ENCODE data around the gene RBPJ.

RBPJ gene

GRCh38 chr4:26337612-26338011 lies 16.8 kb downstream of the RBPJ start:
- DNase-seq (ENCODE audit: low read depth) = no peak
- TF ChIP-seq CTCF (conservative IDR thresholded peaks at IDR 0.05; ENCODE audit: low read length) = no peak

GRCh38 chr4:26342328-26343037 lies 21.7 kb downstream of the RBPJ start:
- no peak for TF ChIP-seq CTCF (conservative IDR thresholded peaks at IDR 0.05; ENCODE audit: low read length)
- peak; percentile 88 for DNase-seq (ENCODE audit: low read depth)
- no peak overlapping the region for H3K4me3 ChIP-seq (ENCODE audit: low read length)

More at GRCh38 chr4:26337612-26338011, 16.8 kb downstream of the RBPJ start:
- no peak overlapping the region for H3K4me3 ChIP-seq (ENCODE audit: low read length)

DNA sequence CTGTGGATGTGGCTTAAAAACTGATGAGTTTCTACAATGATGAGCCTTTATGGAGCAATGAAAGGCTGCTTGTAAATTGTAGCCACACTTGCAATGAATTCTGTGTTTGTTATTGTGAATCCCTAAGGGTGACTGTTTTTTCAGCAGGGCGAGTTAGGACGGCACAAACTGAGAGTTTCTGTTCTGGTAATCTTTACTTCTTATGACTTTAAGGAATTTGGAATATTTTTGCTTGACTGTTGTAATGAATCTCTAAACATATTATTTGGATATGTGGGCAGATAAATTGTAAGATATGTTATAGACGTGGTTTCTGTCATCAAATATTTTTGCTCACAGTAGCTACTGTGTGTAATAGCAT lies 22.2 kb downstream of the RBPJ start:
- DNase-seq (ENCODE audit: low read depth) = peak; percentile 76
- no peak overlapping the region for H3K4me3 ChIP-seq (ENCODE audit: low read length)
- TF ChIP-seq CTCF (conservative IDR thresholded peaks at IDR 0.05; ENCODE audit: low read length) = no peak

- no peak overlapping the region for H3K4me3 ChIP-seq (ENCODE audit: low read length)
- no peak for TF ChIP-seq CTCF (conservative IDR thresholded peaks at IDR 0.05; ENCODE audit: low read length)
- no peak for DNase-seq (ENCODE audit: low read depth)
Observed at GRCh38 chr4:26344901-26345564, 24.2 kb downstream of the RBPJ start.

DNA sequence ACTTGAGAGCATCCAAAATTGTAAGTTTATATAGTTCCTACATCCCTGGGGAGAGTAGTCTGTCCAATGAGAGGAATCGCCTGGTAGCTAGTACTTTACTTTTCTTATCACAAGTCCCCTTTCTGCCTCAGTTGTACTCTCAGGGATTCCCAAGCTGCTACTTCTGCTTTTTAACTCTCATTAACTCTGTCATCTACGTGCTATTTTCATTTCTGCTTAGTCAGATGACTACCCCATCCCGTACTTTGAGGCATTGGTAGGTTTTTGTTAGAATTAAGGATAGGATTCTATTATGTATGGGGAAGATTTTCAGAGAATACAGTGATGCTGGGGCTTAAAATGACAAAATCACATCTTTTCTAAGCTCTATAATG lies 24.7 kb downstream of the RBPJ start:
- DNase-seq (ENCODE audit: low read depth) = no peak
- H3K4me3 ChIP-seq (ENCODE audit: low read length) = no peak overlapping the region
- no peak for TF ChIP-seq CTCF (conservative IDR thresholded peaks at IDR 0.05; ENCODE audit: low read length)

DNA sequence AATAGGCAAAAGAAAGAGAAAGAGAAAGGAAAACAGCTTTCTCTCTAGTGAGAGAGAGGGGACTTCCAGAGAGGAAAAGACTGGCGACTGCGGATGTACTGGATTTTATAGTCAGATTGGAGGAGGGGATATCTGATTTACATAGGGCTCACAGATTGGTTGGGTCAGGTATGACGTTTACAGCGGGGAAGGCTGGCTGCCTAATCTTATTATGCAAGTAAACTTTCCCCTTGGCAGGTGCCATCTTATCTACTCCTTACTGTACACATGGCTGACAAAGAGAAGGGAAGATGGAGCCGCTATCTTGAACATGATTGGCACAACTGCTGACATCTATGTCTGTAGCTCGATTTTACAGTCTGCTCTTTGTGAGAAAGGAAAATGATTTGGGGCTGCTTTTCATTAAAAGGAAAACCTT lies 25.4 kb downstream of the RBPJ start:
- TF ChIP-seq CTCF (conservative IDR thresholded peaks at IDR 0.05; ENCODE audit: low read length) = no peak
- no peak overlapping the region; the same call in 1 of the 2 replicates for H3K4me3 ChIP-seq (ENCODE audit: low read length)
- peak; percentile 41 for DNase-seq (ENCODE audit: low read depth)

DNA sequence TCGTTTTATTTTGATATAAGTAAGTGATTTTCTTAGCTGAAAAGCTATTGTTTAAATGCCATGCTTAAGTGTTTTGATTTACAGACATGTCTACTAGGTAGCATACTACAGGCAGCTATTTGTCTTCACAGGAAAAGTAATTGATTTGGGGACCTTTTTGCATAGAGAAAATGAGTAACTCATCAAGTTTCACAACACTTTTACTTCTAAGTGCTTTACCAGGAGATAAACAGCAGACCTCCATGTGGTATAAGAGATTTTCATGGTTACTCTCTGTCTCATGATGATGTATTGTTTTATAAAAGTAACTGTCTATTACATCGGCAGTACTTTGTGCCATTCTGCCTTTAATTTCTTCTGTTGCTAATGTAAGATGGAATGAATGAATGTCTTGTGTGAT lies 28.7 kb downstream of the RBPJ start:
- no peak overlapping the region for H3K4me3 ChIP-seq (ENCODE audit: low read length)
- DNase-seq (ENCODE audit: low read depth) = no peak
- no peak for TF ChIP-seq CTCF (conservative IDR thresholded peaks at IDR 0.05; ENCODE audit: low read length)
